ENCODE data around the gene DNAJB11.
"Not testable (repeated sequence)": the region's sequence is repeated elsewhere in the genome, so short reads cannot be mapped to it uniquely, and the experiment has no call there.

DNAJB11 gene

GRCh38 chr3:186620213-186621092, 49.9 kb downstream of the DNAJB11 start:
- DNase-seq = no peak

GRCh38 chr3:186621894-186622650, 51.6 kb downstream of the DNAJB11 start:
- DNase-seq = no peak

GRCh38 chr3:186622651-186623310, 52.3 kb downstream of the DNAJB11 start:
- no peak for DNase-seq

GRCh38 chr3:186624598-186624997, 54.1 kb downstream of the DNAJB11 start:
- DNase-seq = no peak

GRCh38 chr3:186625600-186626042, 55.1 kb downstream of the DNAJB11 start:
- DNase-seq = no peak

- DNase-seq = no peak
These were observed 55.8 kb downstream of the DNAJB11 start for GRCh38 chr3:186626254-186626847.

- DNase-seq = no peak
These were observed 57.4 kb downstream of the DNAJB11 start for GRCh38 chr3:186627852-186628414.

- DNase-seq = no peak
These were observed 58.2 kb downstream of the DNAJB11 start for GRCh38 chr3:186628756-186629155.

GRCh38 chr3:186630950-186631641, 60.6 kb downstream of the DNAJB11 start:
- DNase-seq = no peak

GRCh38 chr3:186633481-186633880, 63.0 kb downstream of the DNAJB11 start:
- no peak for DNase-seq

- not testable (repeated sequence) for DNase-seq
These were observed 63.7 kb downstream of the DNAJB11 start for GRCh38 chr3:186634207-186634606.

Data from NCI-H345 (cell line).